GM19463 (cell line): ENCODE measurements around the gene SLC25A3.
"Not testable (repeated sequence)": the region's sequence is repeated elsewhere in the genome, so short reads cannot be mapped to it uniquely, and the experiment has no call there.

Experiments used
- ATAC-seq: cut with Tn5 transposase; IDR thresholded peaks from one replicate; pipeline ENCODE4 v1.9.1; 2021; ENCODE audit warnings: mild to moderate bottlenecking, moderate library complexity; ENCODE audit not compliant: unreplicated experiment

Gene SLC25A3

GRCh38 chr12:98593351-98594049 lies at the start of gene SLC25A3:
Gene SLC25A3 (plus strand): TSS chr12:98593686. CDS start chr12:98593979, 293 bp downstream.
- peak; percentile 99 for ATAC-seq

GRCh38 chr12:98543701-98544100 lies 49.8 kb upstream of the SLC25A3 start:
- ATAC-seq, result no peak

- no peak for ATAC-seq
These were observed 48.7 kb upstream of the SLC25A3 start for GRCh38 chr12:98544751-98545150.

- ATAC-seq, result no peak
These were observed 43.9 kb upstream of the SLC25A3 start for GRCh38 chr12:98549371-98550110.

- no peak for ATAC-seq
These were observed 41.7 kb upstream of the SLC25A3 start for GRCh38 chr12:98551787-98552186.

- ATAC-seq, result not testable (repeated sequence)
These were observed 35.4 kb upstream of the SLC25A3 start for GRCh38 chr12:98558097-98558496.

- no peak for ATAC-seq
These were observed 33.8 kb upstream of the SLC25A3 start for GRCh38 chr12:98559666-98560065.

GRCh38 chr12:98561846-98562245 lies 31.6 kb upstream of the SLC25A3 start:
- ATAC-seq, result no peak

- ATAC-seq, result no peak
These were observed 21.5 kb upstream of the SLC25A3 start for GRCh38 chr12:98572010-98572409.

GRCh38 chr12:98574110-98574509 lies 19.4 kb upstream of the SLC25A3 start:
- no peak for ATAC-seq

- no peak for ATAC-seq
These were observed 18.5 kb upstream of the SLC25A3 start for GRCh38 chr12:98575013-98575412.

GRCh38 chr12:98576795-98577194 lies 16.7 kb upstream of the SLC25A3 start:
- ATAC-seq, result not testable (repeated sequence)

- no peak for ATAC-seq
These were observed 15.1 kb upstream of the SLC25A3 start for GRCh38 chr12:98578392-98578791.

- no peak for ATAC-seq
These were observed 14.7 kb upstream of the SLC25A3 start for GRCh38 chr12:98578821-98579220.

- no peak for ATAC-seq
These were observed 14.1 kb upstream of the SLC25A3 start for GRCh38 chr12:98579347-98579746.

GRCh38 chr12:98579835-98580234 lies 13.7 kb upstream of the SLC25A3 start:
- no peak for ATAC-seq

GRCh38 chr12:98580695-98581094 lies 12.8 kb upstream of the SLC25A3 start:
- ATAC-seq, result no peak

- no peak for ATAC-seq
These were observed 12.4 kb upstream of the SLC25A3 start for GRCh38 chr12:98581101-98581500.

GRCh38 chr12:98582093-98582492 lies 11.4 kb upstream of the SLC25A3 start:
- no peak for ATAC-seq

GRCh38 chr12:98587084-98587483 lies 6.4 kb upstream of the SLC25A3 start:
- ATAC-seq, result no peak

GRCh38 chr12:98591209-98591608 lies 2.3 kb upstream of the SLC25A3 start:
- no peak for ATAC-seq

- no peak for ATAC-seq
These were observed 612 bp upstream of the SLC25A3 start for GRCh38 chr12:98592825-98593322.
